Left renal cortex interstitium (tissue), 4 donors: ENCODE results near the gene CYSRT1. TPM values are rescaled to one million over a fixed set of nuclear protein-coding genes. Genes with fewer than 3 reads are reported as not detected.

Source experiments
- DNase-seq, 4 donors: peaks; one replicate each; pipeline ENCODE4 v3.0.0-alpha.2; 2013; ENCODE audit warnings: low read depth in 4 of 4, low spot score in 2 of 4, missing footprints in 1 of 4
- polyA plus RNA-seq, 4 donors: library from polyadenylated mRNA; unstranded; fragments of 120-200 nt; gene quantifications; one replicate each; pipeline ENCODE4 v1.2.1, GENCODE V29; 2013; ENCODE audit not compliant: insufficient read length in 4 of 4

The CYSRT1 gene
- polyA plus RNA-seq, 4 donors: 5.1 to 20.9 (median 12.5) TPM

GRCh38 chr9:137205126-137206069 is 19.6 kb upstream of the CYSRT1 start, which contains the start of the genes NDOR1 and TMEM203:
Gene NDOR1 (plus strand): TSS chr9:137205700. CDS start chr9:137205778, 78 bp downstream.
Gene TMEM203 (minus strand): TSS chr9:137205648. CDS start chr9:137205414, 234 bp downstream.
- peak in 1 of 4 donors; percentile 88 for DNase-seq

DNA sequence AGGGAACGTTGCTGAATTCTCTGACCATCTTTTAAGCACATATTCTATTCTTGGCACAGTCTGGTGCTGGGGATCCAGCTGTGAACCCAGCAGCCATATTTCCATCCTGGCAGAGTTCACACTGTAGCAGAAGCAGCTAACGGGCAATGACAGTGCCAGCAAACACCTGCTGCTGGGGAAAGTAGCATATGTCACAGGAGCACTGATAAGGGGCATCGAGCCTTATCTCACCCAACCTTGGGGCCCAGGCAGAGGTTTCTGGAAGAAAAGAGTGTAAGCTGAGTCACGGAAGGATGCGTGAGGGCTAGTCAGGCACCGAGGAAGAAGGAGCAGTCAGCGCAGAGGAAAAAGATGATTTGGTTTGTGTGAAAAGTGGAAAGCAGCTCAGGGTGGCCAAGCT is 18.4 kb upstream of the CYSRT1 start:
- DNase-seq: no peak

GRCh38 chr9:137211532-137211931 is 13.4 kb upstream of the CYSRT1 start:
- DNase-seq: no peak

DNA sequence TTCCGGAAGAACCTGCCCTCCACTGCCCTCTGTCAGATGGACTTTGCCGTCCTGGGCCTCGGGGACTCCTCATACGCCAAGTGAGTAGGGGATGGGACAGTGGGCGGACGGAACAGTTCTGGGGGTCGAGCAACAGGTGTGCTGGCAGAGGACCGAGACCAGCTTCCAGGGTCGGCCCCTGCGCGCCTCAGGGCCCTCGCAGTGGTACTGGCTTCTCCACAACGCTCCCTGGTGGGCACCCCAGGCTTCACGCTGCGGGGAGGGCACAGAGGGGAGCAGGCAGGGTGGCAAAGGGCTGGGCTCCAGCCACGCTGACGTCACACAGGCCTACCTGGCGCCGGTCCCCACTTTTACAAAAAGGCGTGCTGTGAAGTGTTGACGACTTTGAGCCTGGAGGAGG is 12.5 kb upstream of the CYSRT1 start:
- DNase-seq: no peak

DNA sequence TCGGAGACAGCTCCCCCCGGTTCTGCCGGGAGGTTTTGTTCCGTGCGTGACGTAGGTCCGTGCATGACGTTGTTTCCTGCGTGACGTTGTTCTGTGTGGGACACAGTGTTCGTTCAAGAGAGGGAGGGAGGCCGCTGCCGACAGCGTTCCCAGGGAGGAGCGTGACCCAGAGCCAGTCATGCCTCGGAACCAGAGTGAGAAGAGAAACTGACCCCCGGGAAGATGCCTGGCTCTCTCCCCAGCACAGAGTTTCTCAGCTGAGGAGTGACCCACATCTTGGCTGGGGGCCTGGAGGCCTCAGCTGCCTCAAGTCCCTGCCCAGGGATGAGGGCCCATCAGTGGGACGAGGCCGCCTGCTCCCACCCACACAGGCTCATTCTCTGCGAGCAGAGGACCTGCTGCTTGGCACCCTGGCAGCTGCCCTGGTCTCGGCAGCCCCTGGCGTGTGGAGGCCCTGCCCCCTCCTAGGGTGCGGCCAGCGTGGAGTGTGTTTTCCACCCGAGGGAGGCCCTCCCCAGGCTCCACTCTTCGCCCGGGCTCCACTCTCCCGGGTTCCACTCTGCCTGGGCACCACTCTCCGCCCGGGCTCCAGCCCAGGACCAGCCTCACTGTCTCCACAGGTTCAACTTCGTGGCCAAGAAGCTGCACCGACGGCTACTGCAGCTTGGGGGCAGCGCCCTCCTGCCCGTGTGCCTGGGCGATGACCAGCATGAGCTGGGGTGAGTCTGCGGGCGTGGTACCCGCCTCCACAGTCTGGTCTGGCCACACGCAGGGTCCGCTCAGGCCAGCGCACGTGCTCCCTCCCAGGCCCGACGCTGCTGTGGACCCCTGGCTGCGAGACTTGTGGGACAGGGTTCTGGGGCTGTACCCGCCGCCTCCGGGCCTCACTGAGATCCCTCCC is 11.6 kb upstream of the CYSRT1 start:
- no peak for DNase-seq

DNA sequence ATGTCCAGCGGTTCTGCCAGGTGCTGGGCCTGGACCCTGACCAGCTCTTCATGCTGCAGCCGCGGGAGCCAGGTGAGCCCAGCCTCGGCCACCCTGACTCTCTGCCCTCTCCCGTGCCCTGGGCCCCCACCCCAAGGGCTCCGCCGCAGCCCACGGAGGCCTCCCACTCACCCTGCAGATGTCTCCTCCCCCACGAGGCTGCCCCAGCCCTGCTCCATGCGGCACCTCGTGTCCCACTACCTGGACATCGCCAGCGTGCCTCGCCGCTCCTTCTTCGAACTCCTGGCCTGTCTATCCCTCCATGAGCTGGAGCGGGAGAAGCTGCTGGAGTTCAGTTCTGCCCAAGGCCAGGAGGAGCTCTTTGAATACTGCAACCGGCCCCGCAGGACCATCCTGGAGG is 10.4 kb upstream of the CYSRT1 start:
- no peak for DNase-seq

DNA sequence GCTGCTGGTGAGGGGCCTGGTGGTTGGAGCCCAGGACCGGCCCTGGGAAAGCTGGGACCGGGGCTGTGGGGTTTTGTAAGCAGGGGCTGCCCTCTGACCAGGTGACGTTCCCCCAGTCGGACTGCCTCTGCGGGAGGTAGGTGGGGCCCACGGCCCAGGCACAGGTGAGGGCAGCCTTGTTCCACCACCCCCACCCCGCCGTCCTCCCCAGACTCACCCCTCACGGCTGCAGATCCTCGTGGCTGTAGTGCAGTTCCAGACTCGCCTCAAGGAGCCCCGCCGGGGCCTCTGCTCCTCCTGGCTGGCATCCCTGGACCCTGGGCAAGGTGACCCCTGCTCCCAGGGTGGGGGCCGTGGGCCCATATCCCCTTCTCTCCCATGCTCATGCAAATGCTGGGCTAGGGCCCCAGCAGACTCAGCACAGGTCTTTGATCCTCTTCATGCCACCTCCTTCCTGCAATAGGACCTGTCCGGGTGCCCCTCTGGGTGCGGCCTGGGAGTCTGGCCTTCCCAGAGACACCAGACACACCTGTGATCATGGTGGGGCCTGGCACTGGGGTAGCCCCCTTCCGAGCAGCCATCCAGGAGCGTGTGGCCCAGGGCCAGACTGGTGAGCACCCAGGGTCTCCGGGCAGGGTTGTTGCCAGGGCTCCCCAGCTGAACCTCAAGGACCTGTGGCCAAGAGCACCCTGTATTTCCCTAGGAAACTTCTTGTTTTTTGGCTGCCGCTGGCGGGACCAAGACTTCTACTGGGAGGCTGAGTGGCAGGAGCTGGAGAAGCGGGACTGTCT is 9.6 kb upstream of the CYSRT1 start:
- DNase-seq: no peak

DNA sequence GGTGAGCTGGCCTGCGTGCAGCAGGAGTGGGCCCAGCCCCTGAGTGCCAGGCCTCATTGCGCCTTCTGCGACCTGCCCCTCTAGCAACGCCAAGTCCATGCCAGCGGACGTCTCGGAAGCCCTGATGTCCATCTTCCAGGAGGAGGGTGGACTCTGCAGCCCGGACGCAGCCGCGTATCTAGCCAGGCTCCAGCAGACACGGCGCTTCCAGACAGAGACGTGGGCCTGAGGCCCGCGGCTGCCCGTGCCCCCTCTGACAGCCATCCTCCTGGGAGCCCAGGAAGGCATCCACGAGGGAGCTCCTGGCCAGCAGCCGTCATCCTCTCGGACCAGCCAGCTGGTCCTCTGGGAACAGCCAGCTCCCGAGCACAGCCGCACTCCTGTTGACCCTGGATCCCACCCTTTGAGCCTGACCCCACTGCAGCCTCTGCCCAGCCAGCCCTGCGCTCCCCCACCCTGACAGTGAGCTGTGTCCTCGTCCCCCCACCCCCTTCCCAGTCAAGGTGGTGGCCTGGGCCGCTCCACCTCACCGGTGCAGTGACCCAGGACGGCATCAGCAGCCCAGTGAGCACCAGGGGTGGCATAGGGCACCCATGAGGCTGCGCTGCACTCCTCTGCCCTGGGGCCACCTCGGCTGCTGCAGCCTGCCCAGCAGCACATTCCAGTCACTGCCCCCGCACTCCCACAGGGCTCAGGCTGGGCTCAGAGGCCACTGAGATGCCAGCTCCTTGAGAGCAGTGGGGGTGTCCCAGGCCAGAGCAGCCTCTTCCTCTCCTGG is 8.6 kb upstream of the CYSRT1 start:
- no peak for DNase-seq

DNA sequence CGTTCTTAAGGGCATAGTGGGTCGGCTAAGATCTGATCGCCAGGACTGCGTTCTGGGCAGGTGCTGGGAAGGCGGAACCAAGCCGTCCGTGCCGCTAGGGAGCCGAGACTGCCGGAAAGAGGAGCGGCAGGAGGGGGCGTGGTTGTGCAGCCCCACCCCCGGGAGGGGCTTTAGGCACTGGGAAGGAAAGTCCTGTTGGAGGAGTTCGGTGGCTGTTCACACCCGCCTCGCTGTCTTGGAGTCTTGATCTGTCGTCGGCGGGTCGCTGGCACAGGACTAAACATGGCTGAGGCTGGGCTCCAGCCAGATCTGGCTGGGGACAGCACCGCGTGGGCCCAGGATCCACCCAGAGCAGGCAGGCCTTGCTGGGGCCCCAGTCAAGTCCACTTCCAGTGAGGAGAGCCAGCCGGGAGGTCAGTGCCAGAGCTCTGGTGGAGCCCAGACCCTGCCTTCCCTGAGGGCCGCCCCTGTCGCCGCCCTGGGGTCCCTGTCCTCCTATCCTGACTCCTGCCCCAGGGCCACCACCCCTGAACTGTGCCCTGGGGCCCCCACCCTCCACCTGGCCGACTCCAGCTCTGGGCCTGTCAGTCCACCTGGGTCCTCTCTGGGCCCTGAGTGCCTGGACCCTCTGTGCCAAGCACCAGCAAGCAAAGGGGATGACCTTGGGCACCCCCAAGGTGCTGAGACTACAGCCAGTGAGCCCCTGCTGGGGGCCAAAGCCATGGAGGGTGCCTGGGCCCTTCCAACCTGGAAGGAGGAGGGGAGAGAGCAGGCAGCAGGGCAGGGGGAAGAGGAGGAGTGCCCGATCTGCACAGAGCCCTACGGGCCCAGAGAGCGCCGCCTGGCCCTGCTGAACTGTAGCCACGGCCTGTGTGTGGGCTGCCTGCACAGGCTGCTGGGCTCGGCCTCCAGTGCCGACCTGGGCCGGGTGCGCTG is 7.4 kb upstream of the CYSRT1 start:
- DNase-seq: no peak

DNA sequence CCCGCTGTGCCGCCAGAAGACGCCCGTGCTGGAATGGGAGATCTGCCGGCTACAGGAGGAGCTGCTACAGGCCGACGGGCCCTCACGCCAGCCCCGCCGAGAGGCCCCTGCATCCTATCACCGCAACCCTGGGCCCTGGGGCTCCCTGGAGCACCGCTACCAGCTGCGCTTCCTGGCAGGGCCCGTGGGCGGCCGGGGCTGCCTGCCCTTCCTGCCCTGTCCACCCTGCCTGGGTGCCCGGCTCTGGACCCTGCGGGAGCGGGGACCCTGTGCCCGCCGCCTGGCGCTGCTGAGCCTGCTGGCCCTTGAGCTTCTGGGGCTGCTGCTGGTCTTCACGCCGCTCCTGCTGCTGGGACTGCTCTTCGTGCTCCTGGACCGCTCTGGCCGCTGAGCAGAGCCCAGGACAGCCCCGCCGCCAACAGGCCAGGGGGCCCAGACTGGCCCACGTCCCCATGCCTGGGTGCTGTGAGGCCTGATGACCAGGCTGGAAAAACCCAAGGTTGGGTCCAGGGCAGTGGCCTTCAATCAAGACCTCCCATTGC is 6.7 kb upstream of the CYSRT1 start:
- no peak for DNase-seq

DNA sequence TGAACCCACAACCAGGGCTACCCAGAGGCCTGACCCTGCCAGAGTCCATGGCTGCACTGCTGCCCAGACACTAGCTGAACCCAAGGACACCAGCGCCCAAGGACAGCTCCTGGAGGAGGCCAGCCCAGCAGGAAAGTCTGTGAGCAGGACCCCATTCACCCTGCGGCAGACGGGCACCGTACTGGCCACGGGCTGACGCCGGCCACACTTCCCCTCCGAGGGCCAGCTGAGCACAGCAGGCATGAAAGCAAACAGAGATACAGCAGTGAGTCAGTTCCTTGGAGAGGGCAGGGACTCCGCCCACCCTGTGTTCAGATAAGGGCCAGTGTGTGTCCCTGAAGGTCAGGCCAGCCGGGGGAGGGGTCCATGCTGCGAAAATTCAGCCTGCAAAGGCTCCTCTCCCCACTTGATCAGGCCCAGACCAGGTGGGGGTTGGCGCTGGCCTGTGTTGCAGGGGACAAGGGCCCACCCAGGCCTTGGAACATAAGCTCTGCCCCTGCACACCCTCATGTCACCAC is 6.2 kb upstream of the CYSRT1 start:
- no peak for DNase-seq

- DNase-seq: no peak
These were observed 5.1 kb upstream of the CYSRT1 start for GRCh38 chr9:137219757-137220316.

DNA sequence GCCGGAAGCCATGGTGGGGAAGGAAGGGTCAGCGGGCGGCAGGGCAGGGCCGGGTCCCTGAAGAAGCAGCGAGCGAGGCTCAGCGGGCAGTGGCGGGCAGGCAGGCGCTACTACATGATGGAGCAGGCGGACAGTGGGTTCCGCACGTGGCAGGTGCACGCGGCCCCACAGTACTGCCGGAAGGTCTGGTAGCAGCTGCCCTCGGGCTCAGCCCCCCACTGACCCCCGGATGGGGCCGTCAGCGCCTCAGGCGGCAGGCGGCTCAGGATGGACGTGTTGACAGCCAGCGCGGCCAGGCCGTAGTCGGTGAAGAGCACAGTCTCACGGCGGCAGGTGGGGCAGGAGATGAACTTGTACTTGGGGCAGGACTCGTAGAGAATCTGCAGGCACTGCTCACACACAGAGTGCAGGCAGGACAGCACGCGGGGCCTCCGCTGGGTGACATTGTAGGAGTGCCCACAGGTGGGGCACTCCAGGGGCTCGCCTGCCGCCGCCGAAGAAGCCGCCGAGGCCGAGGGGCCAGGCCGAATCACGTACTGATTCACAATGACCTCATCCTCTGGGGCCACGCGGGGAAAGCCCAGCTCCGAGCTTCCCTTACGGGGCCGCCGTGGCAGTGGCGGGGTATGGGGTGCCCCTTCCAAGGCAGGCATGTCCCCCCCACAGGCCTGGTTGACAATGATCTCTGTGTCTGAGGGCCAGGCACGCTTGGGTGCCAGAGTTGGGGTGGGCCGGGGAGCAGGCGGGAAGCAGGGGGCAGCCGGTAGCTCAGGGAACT is 4.5 kb upstream of the CYSRT1 start:
- DNase-seq: no peak

GRCh38 chr9:137221095-137221505 is 3.9 kb upstream of the CYSRT1 start:
- no peak for DNase-seq

- DNase-seq: no peak
These were observed 3.4 kb upstream of the CYSRT1 start for GRCh38 chr9:137221506-137222111.
